GM12878 (cell line): ENCODE results near the gene TIGD2. TPM values are rescaled to one million over a fixed set of nuclear protein-coding genes. Genes with fewer than 3 reads are reported as not detected.
A peak's percentile ranks its signal among the peaks of the same experiment; 100 is the strongest.

Experiments
- ATAC-seq: fragments of 200-7000 bp; cut with Tn5 transposase; 3 replicates; pipeline ENCODE4 v1.9.1; 2020; ENCODE audit warnings: mild to moderate bottlenecking, moderate library complexity
- BruUV-seq: library from RNA; stranded (reverse); fragments of 400-500 nt; replicated peaks from 2 replicates; lab custom pipeline; 2021; lab: Mats Ljungman, UMichigan
- CTCF ChIA-PET: fragments of 300-600 bp; sonication (Branson Sonifier 250); formaldehyde crosslinking; extraction: SDS; loops from one replicate; lab custom pipeline; 2021; ENCODE audit warnings: inconsistent platforms; lab: Yijun Ruan, JAX
- POLR2A ChIA-PET: fragments of 350-600 bp; formaldehyde crosslinking; extraction: SDS; loops from one replicate; lab custom pipeline; 2021; ENCODE audit warnings: inconsistent platforms; lab: Charles Lee
- RAD21 ChIA-PET: fragments of 300-600 bp; sonication (Branson Sonifier 250); formaldehyde crosslinking; loops from one replicate; lab custom pipeline; 2023; ENCODE audit warnings: antibody characterized with exemption; ENCODE audit not compliant: unreplicated experiment; lab: Charles Lee
- SMC1A ChIA-PET: fragments of 300-600 bp; sonication (Branson Sonifier 250); formaldehyde crosslinking; loops from one replicate; lab custom pipeline; 2023; ENCODE audit not compliant: unreplicated experiment, uncharacterized antibody; lab: Charles Lee
- DNase-seq: peaks from one replicate; pipeline ENCODE4 v3.0.0-alpha.2; 2011; ENCODE audit warnings: low read depth, low spot score
- FAIRE-seq: peaks from 3 replicates; lab custom pipeline; 2011; peaks lifted over from hg19 to GRCh38; lab: Jason Lieb, UNC
- H2AFZ ChIP-seq: 2 replicates; pipeline ENCODE4 v1.6.0; 2011; ENCODE audit warnings: low read depth, low read length, control low read depth; ENCODE audit not compliant: control insufficient read depth
- H3K27ac ChIP-seq: 2 replicates; pipeline ENCODE4 v1.5.1; 2011; ENCODE audit warnings: control low read depth; ENCODE audit not compliant: control insufficient read depth, insufficient read depth
- H3K27me3 ChIP-seq, 2 experiments: replicated peaks in 1 of 2; 2 replicates each; pipeline versions ENCODE4 v1.6.0 to v1.6.1; 2011; ENCODE audit warnings: low read length in 1 of 2; ENCODE audit not compliant: control insufficient read depth in 2 of 2, insufficient read depth in 2 of 2
- H3K36me3 ChIP-seq, 2 experiments: 2 replicates each; pipeline ENCODE4 v1.5.1; 2011; ENCODE audit warnings: low read length in 1 of 2; ENCODE audit not compliant: control insufficient read depth in 2 of 2, insufficient read depth in 2 of 2
- H3K4me1 ChIP-seq: 2 replicates; pipeline ENCODE4 v1.6.1; 2011; ENCODE audit warnings: mild to moderate bottlenecking, low read length, moderate library complexity, mixed read lengths; ENCODE audit not compliant: control insufficient read depth, insufficient read depth
- H3K4me2 ChIP-seq: 2 replicates; pipeline ENCODE4 v1.6.0; 2011; ENCODE audit warnings: control low read depth; ENCODE audit not compliant: control insufficient read depth, insufficient read depth
- H3K4me3 ChIP-seq: fragments of 200-600 bp; sonication (generic); 2 replicates; pipeline ENCODE4 v1.5.1; 2016
- H3K79me2 ChIP-seq: 2 replicates; pipeline ENCODE4 v1.6.0; 2011; ENCODE audit warnings: low read length; ENCODE audit not compliant: control insufficient read depth, insufficient read depth
- H3K9ac ChIP-seq: 2 replicates; pipeline ENCODE4 v1.8.0; 2011; ENCODE audit warnings: low read length, control low read depth, mixed read lengths; ENCODE audit not compliant: control insufficient read depth, insufficient read depth
- H3K9me3 ChIP-seq: replicated peaks from 3 replicates; pipeline ENCODE4 v1.5.1; 2011; ENCODE audit warnings: mild to moderate bottlenecking, low read length; ENCODE audit not compliant: control insufficient read depth, insufficient read depth
- H4K20me1 ChIP-seq: 2 replicates; pipeline ENCODE4 v1.6.0; 2011; ENCODE audit not compliant: control insufficient read depth, insufficient read depth
- BHLHE40 ChIP-seq, 2 experiments: fragments of 450-650 bp in 1 of 2; IDR thresholded peaks; 2 replicates each; pipeline ENCODE4 v1.6.1; 2011 to 2017; ENCODE audit warnings: low read depth in 2 of 2, borderline replicate concordance in 1 of 2, improper control_type of control experiment in 1 of 2, low read length in 1 of 2, mild to moderate bottlenecking in 1 of 2
- CBX5 ChIP-seq: sonication (generic); IDR thresholded peaks from 2 replicates; pipeline ENCODE4 v1.6.1; 2016; ENCODE audit warnings: low read depth, moderate library complexity, mild to moderate bottlenecking, inconsistent platforms
- DPF2 ChIP-seq: fragments of 450-650 bp; IDR thresholded peaks from 2 replicates; pipeline ENCODE4 v1.6.1; 2017; ENCODE audit warnings: mild to moderate bottlenecking
- EGR1 ChIP-seq, 2 experiments: IDR thresholded peaks; 1 replicate in 1 of 2; 2 replicates in 1 of 2; pipeline ENCODE4 v1.6.1; 2011 to 2012; ENCODE audit warnings: low read depth in 2 of 2, low read length in 2 of 2, borderline replicate concordance in 1 of 2, mild to moderate bottlenecking in 1 of 2, moderate library complexity in 1 of 2
- EP300 ChIP-seq, 2 experiments: fragments of 150-350 bp in 1 of 2; IDR thresholded peaks; 2 replicates each; pipeline ENCODE4 v1.6.1; 2011 to 2012; ENCODE audit warnings: low read depth in 2 of 2, low read length in 2 of 2, borderline replicate concordance in 1 of 2, improper control_type of control experiment in 1 of 2, inconsistent platforms in 1 of 2; ENCODE audit not compliant: control insufficient read depth in 1 of 2
- HCFC1 ChIP-seq: fragments of 150-350 bp; IDR thresholded peaks from 2 replicates; pipeline ENCODE4 v1.6.1; 2014; ENCODE audit warnings: low read length
- MLLT1 ChIP-seq: fragments of 450-650 bp; IDR thresholded peaks from 2 replicates; pipeline ENCODE4 v1.6.1; 2016; ENCODE audit warnings: mild to moderate bottlenecking
- NFIC ChIP-seq: IDR thresholded peaks from 2 replicates; pipeline ENCODE4 v1.6.1; 2012; ENCODE audit warnings: low read depth, mild to moderate bottlenecking, inconsistent platforms, low read length, moderate library complexity
- PBX3 ChIP-seq: IDR thresholded peaks from 2 replicates; pipeline ENCODE4 v1.6.1; 2011; ENCODE audit warnings: mild to moderate bottlenecking, low read depth, low read length, moderate library complexity; ENCODE audit not compliant: insufficient replicate concordance
- PKNOX1 ChIP-seq: fragments of 450-650 bp; IDR thresholded peaks from 2 replicates; pipeline ENCODE4 v1.6.1; 2016; ENCODE audit warnings: mild to moderate bottlenecking
- POLR2AphosphoS2 ChIP-seq: IDR thresholded peaks from 2 replicates; pipeline ENCODE4 v1.6.1; 2011; ENCODE audit warnings: low read depth, mild to moderate bottlenecking, low read length, improper control_type of control experiment, moderate library complexity
- RAD51 ChIP-seq: fragments of 450-650 bp; IDR thresholded peaks from 2 replicates; pipeline ENCODE4 v1.6.1; 2016; ENCODE audit warnings: moderate library complexity, mild to moderate bottlenecking, inconsistent platforms
- SPI1 ChIP-seq: IDR thresholded peaks from 2 replicates; pipeline ENCODE4 v1.6.1; 2011; ENCODE audit warnings: low read depth, mild to moderate bottlenecking, low read length, moderate library complexity, borderline replicate concordance; ENCODE audit not compliant: insufficient read depth
- WGBS: methylation state at CpG from one replicate; pipeline ENCODE4 v1.1.6; 2016; ENCODE audit warnings: low lambda C conversion rate; ENCODE audit not compliant: insufficient replicate concordance, insufficient coverage; ENCODE audit errors: missing lambda C conversion rate; 5-methylcytosine and 5-hydroxymethylcytosine counted together
- in situ Hi-C: fragments of 300-500 bp; cut with MboI; formaldehyde crosslinking; loops from 9 replicates; pipeline ENCODE4 v1.14.3; 2018; ENCODE audit warnings: mixed read lengths
- intact Hi-C: fragments of 100-400 bp; cut with micrococcal nuclease; formaldehyde crosslinking; loops from one replicate; pipeline ENCODE4 v1.14.2; 2022; ENCODE audit not compliant: unreplicated experiment
- polyA plus RNA-seq, 11 experiments: library from polyadenylated mRNA; depleted of rRNA in 4 of 11; unstranded in 6 of 11; stranded (reverse) in 5 of 11; fragments of >200 nt; fragmentation: Nextera tagmentation in 4 of 11; fragmentation: Illumina TruSeq in 1 of 11; extraction: Ambion mirVana in 4 of 11; extraction: Trizol in 1 of 11; gene quantifications; 1 replicate in 1 of 11; 2 replicates in 10 of 11; pipeline versions ENCODE4 v1.2.1 to v1.2.3, GENCODE V29; 2011 to 2016; ENCODE audit warnings: inconsistent platforms in 2 of 11, missing spikeins in 2 of 11, low read depth in 1 of 11
- total RNA-seq, 4 experiments: library from RNA; depleted of rRNA in 3 of 4; stranded (reverse); fragments of >200 nt in 3 of 4; fragmentation: Illumina TruSeq in 1 of 4; extraction: Trizol in 1 of 4; gene quantifications; 2 replicates each; pipeline versions ENCODE4 v1.2.1 to v1.2.3, GENCODE V29; 2013 to 2021

The TIGD2 gene
- total and polyA plus RNA-seq, 10 of the 15 experiments (the other 5 are each of a cell fraction or from before 2014, with no cell fraction given): 2.4 to 8.4 (median 5.0) TPM

GRCh38 chr4:89114100-89114499 lies 2.8 kb downstream of the TIGD2 start:
- WGBS: 4% methylated on average over 3 of the region's 3 CpGs
- Histone ChIP-seq H3K9ac (no peak overlapping the region), H3K27ac (no peak overlapping the region), H4K20me1 (no peaks in the 10 kb centered on the region), H3K4me1 (0 out of 2 replicates have a peak, but pooled peaks cover 3% of the 10 kb centered on the region), H3K36me3 (no peaks in the 10 kb centered on the region), H3K9me3 (no peaks in the 10 kb centered on the region; the same call in 2 of the 3 replicates)
- no TSS peak for BruUV-seq
- ATAC-seq: peak; percentile 41
- CTCF ChIA-PET: interaction anchor here (1.5 kb wide), 1 partner anchor 28 kb away, joined by 3 read pairs; no protein-coding TSS in a partner anchor
- DNase-seq: peak; percentile 24
- SMC1A ChIA-PET: interaction anchor here (0.6 to 2.9 kb wide), 7 partner anchors 12 to 291 kb away, joined by 3 to 16 read pairs (median 4); no protein-coding TSS in a partner anchor
- no peak for TF ChIP-seq RAD51
- TF ChIP-seq PBX3: peak; percentile 70
- no peak for TF ChIP-seq POLR2AphosphoS2
- peak; percentile 79 for TF ChIP-seq PKNOX1
- TF ChIP-seq NFIC: no peak
- no peak for TF ChIP-seq HCFC1
- no peak for TF ChIP-seq DPF2
- TF ChIP-seq CBX5: no peak
- TF ChIP-seq BHLHE40 (IDR thresholded peaks at IDR 0.05; ENCODE audit: borderline replicate concordance in 1 of 2, low read depth in 2 of 2, low read length in 1 of 2): peak; percentile 10 to 30; a peak in 1 of 4 replicates
- peak; percentile 66; the same call in 1 of the 2 replicates for TF ChIP-seq SPI1
- TF ChIP-seq EGR1 (IDR thresholded peaks at IDR 0.05; ENCODE audit: borderline replicate concordance in 1 of 2, low read depth in 2 of 2, low read length in 2 of 2): no peak
- TF ChIP-seq EP300 (IDR thresholded peaks at IDR 0.05; ENCODE audit: borderline replicate concordance in 1 of 2, control insufficient read depth in 1 of 2, low read depth in 2 of 2, low read length in 2 of 2): 0 out of 4 replicates have a peak, but pooled peaks of 1 of the 2 experiments have one; percentile 27
- TF ChIP-seq MLLT1: 0 out of 2 replicates have a peak, but pooled peaks have one; percentile 21
- TF ChIP-seq, all 136 proteins: peak for 6
- H3K79me2 ChIP-seq: no peaks in the 10 kb centered on the region; the same call in 1 of the 2 replicates
- peak; percentile 65 for FAIRE-seq
- no peak overlapping the region for H3K4me2 ChIP-seq
- ChIA-PET RAD21 (interaction anchor here (0.6 to 2.1 kb wide), 5 partner anchors 12 to 58 kb away, joined by 3 to 7 read pairs (median 3); no protein-coding TSS in a partner anchor), POLR2A (interaction anchor here (0.6 to 1.4 kb wide), 3 partner anchors 9 to 29 kb away, joined by 3 to 4 read pairs (median 3); no protein-coding TSS in a partner anchor)
- no peaks in the 10 kb centered on the region for H3K27me3 ChIP-seq
- intact Hi-C loops: loop anchor here (10.0 kb wide), 2 partner anchors 439 to 589 kb away; partner anchors contain the start of gene PYURF
- H3K4me3 ChIP-seq: no peak overlapping the region
- H2AFZ ChIP-seq: no peak overlapping the region
- in situ Hi-C loops: loop anchor here (10.0 kb wide), 1 partner anchor 289 kb away; no protein-coding TSS in a partner anchor
